ENCODE data around the gene PRKAR1B.

DNA sequence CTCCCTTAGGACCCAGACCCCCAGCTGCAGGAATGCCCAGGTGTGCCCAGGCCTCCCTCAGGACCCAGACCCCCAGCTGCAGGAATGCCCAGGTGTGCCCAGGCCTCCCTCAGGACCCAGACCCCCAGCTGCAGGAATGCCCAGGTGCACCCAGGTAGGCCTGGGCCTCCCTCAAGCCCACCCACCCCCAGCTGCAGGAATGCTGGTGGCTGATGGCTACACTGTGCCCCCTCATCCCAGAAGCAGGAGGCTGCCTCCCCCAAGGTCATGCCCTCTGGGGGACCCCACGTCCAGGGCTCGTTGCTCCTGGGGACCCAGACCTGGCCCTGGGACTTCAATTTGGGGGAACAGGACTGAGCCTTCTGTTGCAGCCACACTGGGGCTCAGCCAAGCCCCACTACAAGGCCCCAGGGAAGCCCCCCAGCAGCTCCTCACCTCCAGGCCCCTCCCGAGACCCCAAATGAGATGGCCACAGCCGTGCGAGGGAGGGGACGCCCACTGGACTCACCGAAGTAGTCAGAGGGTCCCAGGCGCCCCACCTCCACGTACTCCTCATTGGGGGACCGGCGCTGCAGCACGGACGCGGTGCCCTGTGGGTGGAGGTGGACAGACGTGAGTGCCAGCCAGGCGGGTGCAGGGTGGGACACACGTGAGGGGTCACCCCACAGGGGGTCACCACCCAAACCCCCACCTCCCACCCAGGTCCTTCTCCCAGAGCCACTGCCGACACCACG, 176.0 kb downstream of the PRKAR1B start:
- TF ChIP-seq, protein P1, sequence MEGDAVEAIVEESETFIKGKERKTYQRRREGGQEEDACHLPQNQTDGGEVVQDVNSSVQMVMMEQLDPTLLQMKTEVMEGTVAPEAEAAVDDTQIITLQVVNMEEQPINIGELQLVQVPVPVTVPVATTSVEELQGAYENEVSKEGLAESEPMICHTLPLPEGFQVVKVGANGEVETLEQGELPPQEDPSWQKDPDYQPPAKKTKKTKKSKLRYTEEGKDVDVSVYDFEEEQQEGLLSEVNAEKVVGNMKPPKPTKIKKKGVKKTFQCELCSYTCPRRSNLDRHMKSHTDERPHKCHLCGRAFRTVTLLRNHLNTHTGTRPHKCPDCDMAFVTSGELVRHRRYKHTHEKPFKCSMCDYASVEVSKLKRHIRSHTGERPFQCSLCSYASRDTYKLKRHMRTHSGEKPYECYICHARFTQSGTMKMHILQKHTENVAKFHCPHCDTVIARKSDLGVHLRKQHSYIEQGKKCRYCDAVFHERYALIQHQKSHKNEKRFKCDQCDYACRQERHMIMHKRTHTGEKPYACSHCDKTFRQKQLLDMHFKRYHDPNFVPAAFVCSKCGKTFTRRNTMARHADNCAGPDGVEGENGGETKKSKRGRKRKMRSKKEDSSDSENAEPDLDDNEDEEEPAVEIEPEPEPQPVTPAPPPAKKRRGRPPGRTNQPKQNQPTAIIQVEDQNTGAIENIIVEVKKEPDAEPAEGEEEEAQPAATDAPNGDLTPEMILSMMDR (conservative IDR thresholded peaks at IDR 0.05; ENCODE audit: low read length), result no peak
- TF ChIP-seq EZH2phosphoT487 (IDR thresholded peaks at IDR 0.05; ENCODE audit: borderline replicate concordance), result no peak

Measured in Loucy (cell line).